HG03575 (cell line): ENCODE data around the gene PCDHB14.

Experiments
- ATAC-seq: cut with Tn5 transposase; IDR thresholded peaks from one replicate; pipeline ENCODE4 v1.9.1; 2021; ENCODE audit not compliant: unreplicated experiment, insufficient number of reproducible peaks, low FRiP score; ENCODE audit errors: extremely low read depth

PCDHB14 gene

DNA sequence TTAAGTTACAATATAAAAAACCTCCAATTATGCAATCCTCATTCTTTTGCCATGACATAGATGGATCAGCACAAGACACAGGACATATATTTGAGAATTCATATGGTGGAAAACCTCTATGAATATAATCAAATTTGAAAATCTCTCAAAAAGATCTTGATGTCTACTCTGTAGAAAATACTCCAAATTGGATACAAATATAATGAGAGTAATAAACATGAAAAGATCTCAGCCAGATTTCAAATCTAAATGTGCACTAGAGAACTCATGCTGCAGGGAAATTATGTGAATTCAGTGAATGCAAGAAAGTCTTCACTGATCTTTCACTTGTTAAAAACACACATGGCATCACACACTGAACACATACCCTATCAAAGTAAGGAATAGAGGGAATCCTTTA lies 35.8 kb downstream of the PCDHB14 start:
- ATAC-seq: no peak

DNA sequence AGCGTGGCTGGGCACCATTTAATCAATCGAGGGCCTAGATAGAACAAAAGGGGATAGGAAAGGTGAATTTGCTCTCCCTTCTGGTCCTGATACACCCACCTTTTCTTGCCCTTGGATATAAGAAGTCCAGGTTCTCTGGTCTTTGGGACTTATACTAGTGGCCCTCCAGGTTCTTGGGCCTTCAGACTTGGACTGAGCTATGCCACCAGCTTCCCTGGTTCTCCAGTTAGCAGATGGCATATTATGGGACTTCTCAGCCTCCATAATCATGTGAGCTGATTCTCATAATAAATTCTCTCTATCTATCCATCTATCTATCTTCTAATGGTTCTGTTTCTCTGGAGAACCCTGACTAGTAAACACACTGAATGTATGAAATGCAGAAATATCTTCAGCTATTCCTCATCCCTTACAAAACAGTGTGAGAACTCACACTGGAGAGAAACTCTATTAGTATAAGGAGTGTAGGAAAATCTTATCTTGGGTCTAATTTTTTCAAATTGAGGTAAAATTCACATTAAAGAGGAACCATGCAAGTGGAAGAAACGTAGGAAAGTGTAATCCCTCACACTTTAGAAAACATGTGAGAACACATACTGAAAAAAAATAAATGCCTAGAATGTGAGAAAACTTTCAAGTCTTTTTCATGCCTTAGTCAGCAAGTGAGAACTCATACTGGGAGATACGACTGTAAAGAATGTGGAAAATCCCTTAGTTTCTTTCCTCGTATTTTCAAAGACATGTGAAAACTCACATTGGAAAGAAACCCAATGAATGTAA lies 37.5 kb downstream of the PCDHB14 start:
- no peak for ATAC-seq

DNA sequence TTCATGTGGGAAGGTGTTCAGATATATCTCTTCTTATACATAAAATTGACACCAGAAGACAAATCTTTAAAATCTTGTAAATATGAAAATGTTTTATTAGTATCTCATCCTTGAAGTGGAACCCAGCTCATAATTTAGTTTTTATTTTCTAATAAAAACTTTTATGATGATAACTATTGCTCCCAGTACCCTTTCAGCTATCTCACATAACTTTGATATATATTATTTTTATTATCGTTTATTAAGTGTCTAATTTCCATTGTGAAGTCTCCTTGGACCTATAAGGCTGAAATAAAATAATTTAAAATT lies 38.0 kb downstream of the PCDHB14 start:
- ATAC-seq: no peak

DNA sequence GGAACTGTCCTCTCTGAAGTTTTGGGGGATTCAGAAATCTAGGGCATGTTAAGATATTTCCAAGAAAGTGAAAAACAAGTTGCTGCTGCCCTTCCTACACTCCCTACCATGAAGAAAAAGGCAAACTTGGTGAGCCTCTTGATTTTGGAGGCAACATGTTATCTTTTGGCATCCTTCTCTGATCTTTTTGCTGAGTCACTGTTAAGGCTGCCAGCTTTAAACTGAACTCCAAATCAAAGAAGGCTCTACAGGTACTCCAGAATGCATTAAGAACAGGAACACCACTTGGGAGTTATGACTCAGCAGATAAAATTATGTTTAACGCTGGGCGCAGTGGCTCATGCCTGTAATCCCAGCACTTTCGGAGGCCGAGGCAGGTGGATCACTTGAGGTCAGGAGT lies 46.1 kb downstream of the PCDHB14 start:
- no peak for ATAC-seq

DNA sequence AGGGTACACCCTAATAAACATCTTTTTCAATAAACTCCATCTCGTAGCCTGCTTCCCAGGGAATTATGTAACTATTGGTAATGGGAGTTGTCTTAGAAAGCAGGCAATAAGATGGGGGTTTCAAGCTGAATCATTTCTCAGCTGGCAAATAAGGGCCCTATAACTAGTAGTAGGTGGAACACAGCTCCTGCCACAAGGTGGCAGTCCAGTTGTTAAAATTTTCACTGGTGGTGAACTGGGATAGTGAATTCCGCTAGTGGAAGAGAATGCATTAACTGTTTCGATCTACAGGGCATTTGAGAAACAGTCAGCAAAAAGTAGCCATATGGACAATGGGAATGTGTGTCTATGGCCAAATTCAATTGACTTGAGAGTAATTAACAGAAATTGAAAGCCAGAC lies 49.8 kb downstream of the PCDHB14 start:
- no peak for ATAC-seq
